ENCODE data around the gene CHN2. TPM values are rescaled to one million over a fixed set of nuclear protein-coding genes. Genes with fewer than 3 reads are reported as not detected.
A peak's percentile ranks its signal among the peaks of the same experiment; 100 is the strongest.

CHN2 gene
- total RNA-seq, 1 experiment from 2014 or later = 2.3 TPM

GRCh38 chr7:29430279-29430949 is 235.8 kb downstream of the CHN2 start:
- DNase-seq (ENCODE audit: low spot score) = no peak

GRCh38 chr7:29431686-29432085 is 237.1 kb downstream of the CHN2 start:
- no peak for DNase-seq (ENCODE audit: low spot score)

- DNase-seq (ENCODE audit: low spot score) = no peak
Observed at GRCh38 chr7:29432721-29433120, 238.1 kb downstream of the CHN2 start.

GRCh38 chr7:29434380-29434768 is 239.8 kb downstream of the CHN2 start:
- DNase-seq (ENCODE audit: low spot score) = peak; percentile 11

- DNase-seq (ENCODE audit: low spot score) = no peak
Observed at GRCh38 chr7:29435167-29435566, 240.6 kb downstream of the CHN2 start.

- DNase-seq (ENCODE audit: low spot score) = no peak
Observed at GRCh38 chr7:29435902-29436301, 241.3 kb downstream of the CHN2 start.

GRCh38 chr7:29442146-29442545 is 247.6 kb downstream of the CHN2 start:
- peak; percentile 16 for DNase-seq (ENCODE audit: low spot score)

GRCh38 chr7:29443552-29443951 is 249.0 kb downstream of the CHN2 start:
- no peak for DNase-seq (ENCODE audit: low spot score)

- DNase-seq (ENCODE audit: low spot score) = no peak
Observed at GRCh38 chr7:29444267-29444666, 249.7 kb downstream of the CHN2 start.

- no peak for DNase-seq (ENCODE audit: low spot score)
Observed at GRCh38 chr7:29445736-29446135, 251.2 kb downstream of the CHN2 start.

GRCh38 chr7:29447828-29448227 is 253.3 kb downstream of the CHN2 start:
- DNase-seq (ENCODE audit: low spot score) = no peak

- no peak for DNase-seq (ENCODE audit: low spot score)
Observed at GRCh38 chr7:29449569-29450260, 255.1 kb downstream of the CHN2 start.

- DNase-seq (ENCODE audit: low spot score) = no peak
Observed at GRCh38 chr7:29453021-29453420, 258.4 kb downstream of the CHN2 start.

GRCh38 chr7:29454464-29454863 is 259.9 kb downstream of the CHN2 start:
- DNase-seq (ENCODE audit: low spot score) = no peak

GRCh38 chr7:29454899-29455451 is 260.4 kb downstream of the CHN2 start:
- no peak for DNase-seq (ENCODE audit: low spot score)

- DNase-seq (ENCODE audit: low spot score) = no peak
Observed at GRCh38 chr7:29457141-29457561, 262.6 kb downstream of the CHN2 start.

GRCh38 chr7:29457565-29458011 is 263.0 kb downstream of the CHN2 start:
- DNase-seq (ENCODE audit: low spot score) = peak; percentile 27

GRCh38 chr7:29458933-29459332 is 264.4 kb downstream of the CHN2 start:
- no peak for DNase-seq (ENCODE audit: low spot score)

GRCh38 chr7:29459589-29459988 is 265.0 kb downstream of the CHN2 start:
- no peak for DNase-seq (ENCODE audit: low spot score)

- DNase-seq (ENCODE audit: low spot score) = no peak
Observed at GRCh38 chr7:29461996-29462395, 267.4 kb downstream of the CHN2 start.

- DNase-seq (ENCODE audit: low spot score) = no peak
Observed at GRCh38 chr7:29463504-29464158, 269.1 kb downstream of the CHN2 start.

- no peak for DNase-seq (ENCODE audit: low spot score)
Observed at GRCh38 chr7:29464753-29465152, 270.2 kb downstream of the CHN2 start.

Measured in A172 (cell line).